LNCaP clone FGC (cell line): ENCODE data around the gene HNRNPR.
"Not testable (repeated sequence)": the region's sequence is repeated elsewhere in the genome, so short reads cannot be mapped to it uniquely, and the experiment has no call there.

Experiments used
- DNase-seq: peaks from one replicate; pipeline ENCODE4 v3.0.0-alpha.2; 2011; ENCODE audit warnings: low read depth
- H3K4me3 ChIP-seq: 2 replicates; pipeline ENCODE4 v1.5.1; 2011; ENCODE audit warnings: mild to moderate bottlenecking, low read depth, low read length, control low read depth
- CTCF ChIP-seq: IDR thresholded peaks from 2 replicates; pipeline ENCODE4 v1.5.1; 2012; ENCODE audit warnings: mild to moderate bottlenecking; ENCODE audit not compliant: control insufficient read depth, insufficient read depth; ENCODE audit errors: extremely low read depth

Gene HNRNPR

GRCh38 chr1:23325393-23325792 lies 18.7 kb downstream of the HNRNPR start:
- no peak overlapping the region for H3K4me3 ChIP-seq
- no peak for TF ChIP-seq CTCF
- no peak for DNase-seq

- no peak for DNase-seq
- H3K4me3 ChIP-seq = no peak overlapping the region
- TF ChIP-seq CTCF = no peak
Observed at GRCh38 chr1:23322770-23323169, 21.3 kb downstream of the HNRNPR start.

- H3K4me3 ChIP-seq, DNase-seq: not testable (repeated sequence)
Observed at GRCh38 chr1:23310280-23310679, 33.8 kb downstream of the HNRNPR start.

- no peak for TF ChIP-seq CTCF
- no peak overlapping the region for H3K4me3 ChIP-seq
- no peak for DNase-seq
Observed at GRCh38 chr1:23304140-23304620, 39.9 kb downstream of the HNRNPR start.

- H3K4me3 ChIP-seq = no peak overlapping the region
- TF ChIP-seq CTCF = no peak
- no peak for DNase-seq
Observed at GRCh38 chr1:23303524-23303923, 40.6 kb downstream of the HNRNPR start.

GRCh38 chr1:23296931-23297330 lies 47.2 kb downstream of the HNRNPR start:
- no peak overlapping the region for H3K4me3 ChIP-seq
- no peak for TF ChIP-seq CTCF
- no peak for DNase-seq

DNA sequence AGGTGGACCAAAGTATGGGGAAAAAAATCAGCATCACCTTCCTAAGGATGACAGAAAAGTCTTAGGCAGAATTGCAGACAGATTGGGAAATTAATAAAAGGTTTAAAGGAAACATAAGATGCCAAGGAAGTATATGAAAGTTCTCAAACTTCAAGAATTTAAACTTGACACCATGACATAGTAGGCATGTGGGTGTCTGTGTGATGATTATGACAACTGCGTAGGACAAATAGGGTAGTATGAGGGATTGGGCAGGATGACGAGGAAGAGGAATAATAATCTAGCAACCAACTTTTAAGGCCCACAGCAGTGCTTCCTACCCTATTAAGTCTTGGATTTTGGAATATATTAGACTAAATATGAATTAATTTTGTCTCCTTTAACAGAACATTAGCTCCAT lies 52.4 kb downstream of the HNRNPR start:
- H3K4me3 ChIP-seq = no peak overlapping the region
- no peak for DNase-seq
- no peak for TF ChIP-seq CTCF
